ENCODE data around the gene NFIX.

Gene NFIX

GRCh38 chr19:12982648-12983047, 12.6 kb upstream of the NFIX start:
- Histone ChIP-seq H3K9me3 (ENCODE audit: control insufficient read depth, insufficient read depth, low read depth, low read length) (no peaks in the 10 kb centered on the region), H3K36me3 (ENCODE audit: control insufficient read depth, insufficient read depth, low read length) (no peaks in the 10 kb centered on the region), H3K9ac (ENCODE audit: low read length) (no peak overlapping the region), H3K27ac (ENCODE audit: low read depth, low read length) (no peak overlapping the region), H3K27me3 (ENCODE audit: control insufficient read depth, insufficient read depth, low read length) (peaks cover 58% of the 10 kb centered on the region), H3K4me3 (ENCODE audit: low read depth, low read length) (no peak overlapping the region), H3K4me1 (ENCODE audit: control insufficient read depth, insufficient read depth, low read length) (peaks cover 10% of the 10 kb centered on the region; the same call in 1 of the 2 replicates)

DNA sequence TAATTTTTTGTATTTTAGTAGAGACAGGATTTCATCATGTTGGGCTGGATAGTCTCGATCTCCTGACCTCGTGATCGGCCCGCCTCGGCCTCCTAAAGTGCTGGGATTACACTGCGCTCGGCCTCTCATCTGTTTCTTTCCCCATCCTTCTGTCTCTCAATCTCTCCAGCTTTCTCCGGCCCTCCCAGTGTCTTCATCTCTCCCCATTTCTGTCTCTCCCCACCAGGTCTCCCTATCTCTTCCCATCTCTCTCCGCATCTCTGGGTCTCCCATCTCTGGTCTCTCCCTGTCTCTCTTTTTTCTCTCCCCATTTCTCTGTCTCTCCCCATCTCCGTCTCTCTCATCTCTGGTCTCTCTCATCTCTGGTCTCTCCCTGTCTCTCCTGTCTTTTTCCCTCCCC, 12.2 kb upstream of the NFIX start:
- Histone ChIP-seq H3K27ac (ENCODE audit: low read depth, low read length) (no peak overlapping the region), H3K36me3 (ENCODE audit: control insufficient read depth, insufficient read depth, low read length) (no peaks in the 10 kb centered on the region), H3K4me1 (ENCODE audit: control insufficient read depth, insufficient read depth, low read length) (peaks cover 10% of the 10 kb centered on the region; the same call in 1 of the 2 replicates), H3K27me3 (ENCODE audit: control insufficient read depth, insufficient read depth, low read length) (peaks cover 63% of the 10 kb centered on the region), H3K4me3 (ENCODE audit: low read depth, low read length) (peak overlapping the region; percentile 55), H3K9ac (ENCODE audit: low read length) (no peak overlapping the region), H3K9me3 (ENCODE audit: control insufficient read depth, insufficient read depth, low read depth, low read length) (no peaks in the 10 kb centered on the region)

DNA sequence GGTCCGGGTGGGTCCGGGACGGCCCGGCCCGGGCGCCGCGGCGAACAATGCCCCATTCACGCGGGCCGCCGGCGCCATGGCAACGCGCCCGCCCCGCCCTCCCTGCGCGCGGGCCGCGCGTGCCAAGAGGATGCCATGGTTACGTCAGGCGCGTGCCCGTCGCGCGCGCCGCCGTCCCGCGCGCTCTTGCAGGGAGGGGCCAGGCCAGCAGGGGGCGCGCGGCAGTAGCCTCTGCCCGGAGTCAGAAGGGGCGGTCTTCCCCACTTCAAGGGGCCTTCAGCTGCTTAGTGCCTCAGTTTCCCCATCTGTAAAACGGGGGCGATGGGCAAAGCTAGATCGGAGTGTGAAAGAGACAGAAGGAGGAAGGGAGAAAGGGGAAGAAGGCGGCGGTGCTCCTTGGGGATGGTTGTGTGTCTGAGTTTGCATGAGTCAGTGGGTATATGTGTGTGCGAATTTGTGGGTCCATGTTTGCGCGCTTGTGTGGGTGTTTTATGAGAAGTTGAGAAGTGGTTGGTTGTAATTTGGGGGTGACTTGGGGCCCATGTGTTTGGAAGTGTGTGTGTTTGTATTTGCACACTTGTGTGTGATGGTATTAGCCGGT, 11.6 kb upstream of the NFIX start:
- Histone ChIP-seq H3K36me3 (ENCODE audit: control insufficient read depth, insufficient read depth, low read length) (no peaks in the 10 kb centered on the region), H3K4me1 (ENCODE audit: control insufficient read depth, insufficient read depth, low read length) (peaks cover 10% of the 10 kb centered on the region; the same call in 1 of the 2 replicates), H3K27ac (ENCODE audit: low read depth, low read length) (no peak overlapping the region), H3K9ac (ENCODE audit: low read length) (no peak overlapping the region), H3K4me3 (ENCODE audit: low read depth, low read length) (peak overlapping the region; percentile 55), H3K27me3 (ENCODE audit: control insufficient read depth, insufficient read depth, low read length) (peaks cover 68% of the 10 kb centered on the region), H3K9me3 (ENCODE audit: control insufficient read depth, insufficient read depth, low read depth, low read length) (no peaks in the 10 kb centered on the region)

GRCh38 chr19:12984143-12984627, 11.1 kb upstream of the NFIX start:
- Histone ChIP-seq H3K4me1 (ENCODE audit: control insufficient read depth, insufficient read depth, low read length) (peaks cover 10% of the 10 kb centered on the region; the same call in 1 of the 2 replicates), H3K36me3 (ENCODE audit: control insufficient read depth, insufficient read depth, low read length) (no peaks in the 10 kb centered on the region), H3K27ac (ENCODE audit: low read depth, low read length) (no peak overlapping the region), H3K9ac (ENCODE audit: low read length) (no peak overlapping the region), H3K27me3 (ENCODE audit: control insufficient read depth, insufficient read depth, low read length) (peaks cover 71% of the 10 kb centered on the region), H3K4me3 (ENCODE audit: low read depth, low read length) (no peak overlapping the region), H3K9me3 (ENCODE audit: control insufficient read depth, insufficient read depth, low read depth, low read length) (no peaks in the 10 kb centered on the region)

DNA sequence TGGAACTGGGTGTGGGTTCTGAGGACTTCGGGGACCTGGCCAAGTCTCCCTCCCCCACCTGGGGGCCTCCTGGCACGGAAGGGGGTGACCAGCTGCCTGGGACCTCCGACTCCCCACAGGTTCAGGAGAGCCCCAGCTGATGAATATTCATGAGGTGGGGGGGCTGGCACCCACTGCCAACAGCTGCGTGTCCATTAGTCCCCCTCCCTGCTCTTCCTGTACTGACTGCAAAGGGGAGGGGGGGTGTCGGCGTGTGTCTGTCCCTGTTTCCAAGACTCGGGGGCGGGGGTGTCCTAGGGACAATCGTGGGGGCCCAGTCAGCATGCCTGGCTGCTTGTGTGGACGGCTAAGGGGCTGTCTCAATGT, 10.6 kb upstream of the NFIX start:
- H3K27ac ChIP-seq (ENCODE audit: low read depth, low read length) = no peak overlapping the region
- H3K9ac ChIP-seq (ENCODE audit: low read length) = no peak overlapping the region
- no peaks in the 10 kb centered on the region for H3K36me3 ChIP-seq (ENCODE audit: control insufficient read depth, insufficient read depth, low read length)
- H3K4me1 ChIP-seq (ENCODE audit: control insufficient read depth, insufficient read depth, low read length) = peaks cover 10% of the 10 kb centered on the region; the same call in 1 of the 2 replicates
- H3K9me3 ChIP-seq (ENCODE audit: control insufficient read depth, insufficient read depth, low read depth, low read length) = no peaks in the 10 kb centered on the region
- H3K27me3 ChIP-seq (ENCODE audit: control insufficient read depth, insufficient read depth, low read length) = peaks cover 76% of the 10 kb centered on the region
- no peak overlapping the region for H3K4me3 ChIP-seq (ENCODE audit: low read depth, low read length)

- H3K4me3 ChIP-seq (ENCODE audit: low read depth, low read length) = no peak overlapping the region
- no peak overlapping the region for H3K9ac ChIP-seq (ENCODE audit: low read length)
- no peak overlapping the region for H3K27ac ChIP-seq (ENCODE audit: low read depth, low read length)
- peaks cover 79% of the 10 kb centered on the region for H3K27me3 ChIP-seq (ENCODE audit: control insufficient read depth, insufficient read depth, low read length)
- H3K9me3 ChIP-seq (ENCODE audit: control insufficient read depth, insufficient read depth, low read depth, low read length) = no peaks in the 10 kb centered on the region
- H3K36me3 ChIP-seq (ENCODE audit: control insufficient read depth, insufficient read depth, low read length) = no peaks in the 10 kb centered on the region
- H3K4me1 ChIP-seq (ENCODE audit: control insufficient read depth, insufficient read depth, low read length) = peaks cover 10% of the 10 kb centered on the region; the same call in 1 of the 2 replicates
These were observed 10.1 kb upstream of the NFIX start for GRCh38 chr19:12985049-12985776.

DNA sequence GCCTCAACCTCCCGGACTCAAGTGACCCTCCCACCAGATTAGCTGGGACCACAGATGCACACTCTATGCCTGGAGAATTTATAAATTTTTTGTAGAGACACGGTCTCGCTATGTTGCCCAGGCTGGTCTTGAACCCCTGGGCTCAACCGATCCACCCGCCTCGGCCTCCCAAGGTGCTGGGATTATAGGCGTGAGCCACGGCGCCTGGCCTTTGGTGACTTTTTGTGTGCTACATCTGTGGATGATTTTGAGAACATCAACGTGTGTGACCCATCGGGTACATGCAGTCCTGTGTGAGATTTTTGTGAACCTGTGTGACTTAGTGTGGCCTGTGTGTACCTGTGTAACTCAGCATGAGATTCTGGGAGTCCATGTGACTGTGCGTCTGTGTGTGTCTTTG, 8.5 kb upstream of the NFIX start:
- Histone ChIP-seq H3K27ac (ENCODE audit: low read depth, low read length) (no peak overlapping the region), H3K9ac (ENCODE audit: low read length) (no peak overlapping the region), H3K9me3 (ENCODE audit: control insufficient read depth, insufficient read depth, low read depth, low read length) (no peaks in the 10 kb centered on the region), H3K4me1 (ENCODE audit: control insufficient read depth, insufficient read depth, low read length) (peaks cover 10% of the 10 kb centered on the region; the same call in 1 of the 2 replicates), H3K36me3 (ENCODE audit: control insufficient read depth, insufficient read depth, low read length) (no peaks in the 10 kb centered on the region), H3K4me3 (ENCODE audit: low read depth, low read length) (no peak overlapping the region), H3K27me3 (ENCODE audit: control insufficient read depth, insufficient read depth, low read length) (peaks cover 89% of the 10 kb centered on the region)

DNA sequence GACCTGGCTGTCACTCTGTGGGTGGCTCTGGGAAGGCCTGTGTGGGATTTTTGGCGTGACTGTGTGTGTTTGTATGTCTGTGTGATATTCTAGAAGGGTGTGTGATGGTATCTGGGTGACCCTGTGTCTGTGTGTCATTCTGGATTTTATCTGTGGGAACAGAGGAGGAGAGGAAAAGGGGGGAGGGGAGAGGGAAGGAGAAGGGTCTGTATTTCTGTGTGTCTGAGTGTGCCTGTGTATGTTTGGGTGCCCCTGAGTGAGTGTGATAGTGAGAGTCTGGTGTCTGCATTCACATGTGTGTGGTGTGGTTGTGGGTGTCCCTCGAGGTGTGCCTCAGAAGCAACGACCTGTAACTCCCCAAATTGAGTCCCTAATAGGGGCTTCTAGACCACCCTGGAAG, 8.1 kb upstream of the NFIX start:
- no peaks in the 10 kb centered on the region for H3K9me3 ChIP-seq (ENCODE audit: control insufficient read depth, insufficient read depth, low read depth, low read length)
- peaks cover 89% of the 10 kb centered on the region for H3K27me3 ChIP-seq (ENCODE audit: control insufficient read depth, insufficient read depth, low read length)
- H3K27ac ChIP-seq (ENCODE audit: low read depth, low read length) = no peak overlapping the region
- H3K4me3 ChIP-seq (ENCODE audit: low read depth, low read length) = no peak overlapping the region
- peaks cover 10% of the 10 kb centered on the region; the same call in 1 of the 2 replicates for H3K4me1 ChIP-seq (ENCODE audit: control insufficient read depth, insufficient read depth, low read length)
- H3K36me3 ChIP-seq (ENCODE audit: control insufficient read depth, insufficient read depth, low read length) = no peaks in the 10 kb centered on the region
- H3K9ac ChIP-seq (ENCODE audit: low read length) = no peak overlapping the region

DNA sequence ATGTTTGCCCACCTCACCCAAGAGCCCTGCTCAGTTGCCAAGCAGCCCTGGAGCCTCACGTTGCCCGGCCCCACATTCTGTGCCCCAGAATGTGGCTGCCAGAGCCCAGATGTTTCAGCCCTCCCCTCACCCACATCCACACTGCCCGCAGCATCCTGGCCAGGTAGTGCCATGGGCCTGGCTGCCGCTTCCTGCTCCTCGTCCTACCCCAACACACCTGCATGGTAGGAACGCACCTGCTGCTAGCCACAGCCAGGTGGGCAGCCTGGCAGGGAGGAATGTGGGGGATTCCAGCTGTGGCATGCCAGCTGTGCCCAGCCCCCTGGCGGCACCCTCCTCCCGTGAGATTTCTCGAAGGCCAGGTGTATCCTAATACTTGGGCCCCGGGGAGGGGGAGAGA, 7.5 kb upstream of the NFIX start:
- peaks cover 10% of the 10 kb centered on the region; the same call in 1 of the 2 replicates for H3K4me1 ChIP-seq (ENCODE audit: control insufficient read depth, insufficient read depth, low read length)
- H3K27me3 ChIP-seq (ENCODE audit: control insufficient read depth, insufficient read depth, low read length) = peaks cover 88% of the 10 kb centered on the region
- no peak overlapping the region for H3K27ac ChIP-seq (ENCODE audit: low read depth, low read length)
- H3K36me3 ChIP-seq (ENCODE audit: control insufficient read depth, insufficient read depth, low read length) = no peaks in the 10 kb centered on the region
- no peaks in the 10 kb centered on the region for H3K9me3 ChIP-seq (ENCODE audit: control insufficient read depth, insufficient read depth, low read depth, low read length)
- H3K4me3 ChIP-seq (ENCODE audit: low read depth, low read length) = no peak overlapping the region
- no peak overlapping the region for H3K9ac ChIP-seq (ENCODE audit: low read length)

GRCh38 chr19:12990431-12990830, 4.8 kb upstream of the NFIX start:
- Histone ChIP-seq H3K4me1 (ENCODE audit: control insufficient read depth, insufficient read depth, low read length) (peaks cover 4% of the 10 kb centered on the region; the same call in 1 of the 2 replicates), H3K27ac (ENCODE audit: low read depth, low read length) (no peak overlapping the region), H3K4me3 (ENCODE audit: low read depth, low read length) (no peak overlapping the region), H3K9ac (ENCODE audit: low read length) (no peak overlapping the region), H3K9me3 (ENCODE audit: control insufficient read depth, insufficient read depth, low read depth, low read length) (no peaks in the 10 kb centered on the region), H3K27me3 (ENCODE audit: control insufficient read depth, insufficient read depth, low read length) (peaks cover 88% of the 10 kb centered on the region), H3K36me3 (ENCODE audit: control insufficient read depth, insufficient read depth, low read length) (no peaks in the 10 kb centered on the region)

- H3K4me1 ChIP-seq (ENCODE audit: control insufficient read depth, insufficient read depth, low read length) = no peaks in the 10 kb centered on the region
- no peak overlapping the region for H3K27ac ChIP-seq (ENCODE audit: low read depth, low read length)
These were observed 4.4 kb upstream of the NFIX start for GRCh38 chr19:12990853-12991252.

More at GRCh38 chr19:12990853-12991252, 4.4 kb upstream of the NFIX start:
- Histone ChIP-seq H3K9ac (ENCODE audit: low read length) (no peak overlapping the region), H3K27me3 (ENCODE audit: control insufficient read depth, insufficient read depth, low read length) (peaks cover 85% of the 10 kb centered on the region), H3K4me3 (ENCODE audit: low read depth, low read length) (no peak overlapping the region), H3K9me3 (ENCODE audit: control insufficient read depth, insufficient read depth, low read depth, low read length) (no peaks in the 10 kb centered on the region), H3K36me3 (ENCODE audit: control insufficient read depth, insufficient read depth, low read length) (no peaks in the 10 kb centered on the region)
